VCaP (cell line): Measurements from ENCODE around the gene KMT2B.
A peak's percentile ranks its signal among the peaks of the same experiment; 100 is the strongest.

Source experiments
- H3K27ac ChIP-seq: fragments of 450-650 bp; 2 replicates; pipeline ENCODE4 v1.5.1; 2017
- TF ChIP-seq, protein P1 (sequence below): fragments of 450-650 bp; conservative IDR thresholded peaks from 2 replicates; pipeline ENCODE4 v1.5.1; 2017; ENCODE audit warnings: mild to moderate bottlenecking, moderate library complexity

The KMT2B gene

GRCh38 chr19:35731779-35732405, 14.1 kb downstream of the KMT2B start:
- no peak overlapping the region for H3K27ac ChIP-seq
- TF ChIP-seq, protein P1, sequence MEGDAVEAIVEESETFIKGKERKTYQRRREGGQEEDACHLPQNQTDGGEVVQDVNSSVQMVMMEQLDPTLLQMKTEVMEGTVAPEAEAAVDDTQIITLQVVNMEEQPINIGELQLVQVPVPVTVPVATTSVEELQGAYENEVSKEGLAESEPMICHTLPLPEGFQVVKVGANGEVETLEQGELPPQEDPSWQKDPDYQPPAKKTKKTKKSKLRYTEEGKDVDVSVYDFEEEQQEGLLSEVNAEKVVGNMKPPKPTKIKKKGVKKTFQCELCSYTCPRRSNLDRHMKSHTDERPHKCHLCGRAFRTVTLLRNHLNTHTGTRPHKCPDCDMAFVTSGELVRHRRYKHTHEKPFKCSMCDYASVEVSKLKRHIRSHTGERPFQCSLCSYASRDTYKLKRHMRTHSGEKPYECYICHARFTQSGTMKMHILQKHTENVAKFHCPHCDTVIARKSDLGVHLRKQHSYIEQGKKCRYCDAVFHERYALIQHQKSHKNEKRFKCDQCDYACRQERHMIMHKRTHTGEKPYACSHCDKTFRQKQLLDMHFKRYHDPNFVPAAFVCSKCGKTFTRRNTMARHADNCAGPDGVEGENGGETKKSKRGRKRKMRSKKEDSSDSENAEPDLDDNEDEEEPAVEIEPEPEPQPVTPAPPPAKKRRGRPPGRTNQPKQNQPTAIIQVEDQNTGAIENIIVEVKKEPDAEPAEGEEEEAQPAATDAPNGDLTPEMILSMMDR = no peak

DNA sequence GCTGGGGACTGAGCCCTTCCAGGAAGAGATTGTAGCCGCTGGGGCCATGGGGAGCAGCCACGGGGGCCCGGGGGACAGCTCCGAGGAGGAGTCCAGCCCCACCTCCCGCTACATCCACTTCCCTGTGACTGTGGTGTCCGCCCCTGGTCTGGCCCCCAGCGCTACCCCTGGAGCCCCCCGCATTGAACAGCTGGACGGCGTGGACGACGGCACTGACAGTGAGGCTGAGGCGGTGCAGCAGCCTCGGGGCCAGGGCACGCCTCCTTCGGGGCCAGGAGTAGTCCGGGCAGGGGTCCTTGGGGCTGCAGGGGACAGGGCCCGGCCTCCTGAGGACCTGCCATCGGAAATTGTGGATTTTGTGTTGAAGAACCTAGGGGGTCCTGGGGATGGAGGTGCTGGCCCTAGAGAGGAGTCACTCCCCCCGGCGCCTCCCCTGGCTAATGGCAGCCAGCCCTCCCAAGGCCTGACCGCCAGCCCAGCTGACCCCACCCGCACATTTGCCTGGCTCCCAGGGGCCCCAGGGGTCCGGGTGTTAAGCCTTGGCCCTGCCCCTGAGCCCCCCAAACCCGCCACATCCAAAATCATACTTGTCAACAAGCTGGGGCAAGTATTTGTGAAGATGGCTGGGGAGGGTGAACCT, 14.9 kb downstream of the KMT2B start:
- no peak overlapping the region for H3K27ac ChIP-seq
- TF ChIP-seq, protein P1 = no peak

DNA sequence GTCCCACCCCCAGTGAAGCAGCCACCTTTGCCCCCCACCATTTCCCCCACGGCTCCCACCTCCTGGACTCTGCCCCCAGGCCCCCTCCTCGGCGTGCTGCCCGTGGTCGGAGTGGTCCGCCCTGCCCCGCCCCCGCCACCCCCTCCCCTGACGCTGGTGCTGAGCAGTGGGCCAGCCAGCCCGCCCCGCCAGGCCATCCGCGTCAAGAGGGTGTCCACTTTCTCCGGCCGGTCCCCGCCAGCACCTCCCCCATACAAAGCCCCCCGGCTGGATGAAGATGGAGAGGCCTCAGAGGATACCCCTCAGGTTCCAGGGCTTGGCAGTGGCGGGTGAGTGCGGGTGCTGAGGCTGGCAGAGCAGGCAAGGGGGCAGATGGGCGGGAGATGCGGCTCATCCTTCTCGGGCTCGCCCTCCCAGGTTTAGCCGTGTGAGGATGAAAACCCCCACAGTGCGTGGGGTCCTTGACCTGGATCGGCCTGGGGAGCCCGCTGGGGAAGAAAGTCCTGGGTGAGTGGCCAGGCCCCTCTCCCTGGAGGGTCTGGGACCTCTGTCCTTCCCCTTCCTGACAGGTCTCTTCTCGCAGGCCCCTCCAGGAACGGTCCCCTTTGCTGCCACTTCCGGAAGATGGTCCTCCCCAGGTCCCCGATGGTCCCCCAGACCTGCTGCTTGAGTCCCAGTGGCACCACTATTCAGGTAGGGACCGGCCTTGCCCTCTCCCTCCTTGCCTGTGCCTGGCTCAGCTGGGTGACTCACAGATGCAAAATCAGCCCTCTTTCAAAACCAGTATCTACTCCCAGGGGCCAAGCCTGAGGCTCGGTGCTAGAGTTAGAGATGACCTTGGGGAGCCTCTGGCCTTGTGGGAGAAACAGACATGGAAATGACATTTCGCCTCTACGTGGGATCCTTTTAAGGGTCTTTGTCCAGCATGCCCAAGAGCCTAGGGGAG, 15.7 kb downstream of the KMT2B start:
- H3K27ac ChIP-seq = no peak overlapping the region
- TF ChIP-seq, protein P1 = no peak

DNA sequence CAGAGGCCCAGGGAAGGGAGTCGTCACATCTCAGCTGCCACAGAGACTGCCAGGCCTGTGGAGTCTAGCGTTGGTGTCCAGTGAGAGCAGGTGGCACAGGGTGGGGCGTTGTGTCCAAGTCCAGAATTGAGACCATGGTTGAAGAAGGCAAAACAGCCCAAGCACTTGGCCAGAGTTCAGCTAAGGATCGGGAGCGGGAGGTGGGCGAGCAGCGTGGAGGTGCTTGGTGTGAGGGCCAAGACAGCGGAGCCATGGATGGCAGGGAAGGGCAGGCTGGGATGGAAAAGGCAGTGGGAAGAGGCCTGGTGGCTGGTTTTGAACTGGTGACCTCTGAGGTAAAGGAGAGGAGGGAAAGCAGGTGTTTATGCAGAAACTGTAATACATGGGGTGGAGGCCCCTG, 16.5 kb downstream of the KMT2B start:
- TF ChIP-seq, protein P1 = no peak
- H3K27ac ChIP-seq = no peak overlapping the region

DNA sequence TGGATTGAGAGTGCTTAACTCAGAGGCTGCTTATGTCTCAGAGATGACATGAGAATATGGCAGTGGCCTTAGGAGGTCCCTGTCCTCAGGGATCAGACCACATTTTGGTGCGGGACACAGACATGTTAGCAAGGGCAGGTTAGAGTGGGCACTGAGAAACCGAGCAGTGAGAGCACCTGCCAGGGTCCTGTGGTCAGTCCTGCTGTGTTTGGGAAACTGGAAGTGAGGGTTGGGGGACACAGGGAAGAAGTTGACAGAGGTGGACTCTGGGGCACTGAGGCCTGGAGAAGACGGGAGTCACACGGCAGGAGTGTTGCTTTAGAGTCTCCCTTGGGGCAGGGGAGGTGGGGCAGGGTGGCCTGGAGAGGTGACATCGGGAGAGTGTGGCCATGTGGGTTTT, 17.1 kb downstream of the KMT2B start:
- TF ChIP-seq, protein P1 = no peak
- no peak overlapping the region for H3K27ac ChIP-seq

DNA sequence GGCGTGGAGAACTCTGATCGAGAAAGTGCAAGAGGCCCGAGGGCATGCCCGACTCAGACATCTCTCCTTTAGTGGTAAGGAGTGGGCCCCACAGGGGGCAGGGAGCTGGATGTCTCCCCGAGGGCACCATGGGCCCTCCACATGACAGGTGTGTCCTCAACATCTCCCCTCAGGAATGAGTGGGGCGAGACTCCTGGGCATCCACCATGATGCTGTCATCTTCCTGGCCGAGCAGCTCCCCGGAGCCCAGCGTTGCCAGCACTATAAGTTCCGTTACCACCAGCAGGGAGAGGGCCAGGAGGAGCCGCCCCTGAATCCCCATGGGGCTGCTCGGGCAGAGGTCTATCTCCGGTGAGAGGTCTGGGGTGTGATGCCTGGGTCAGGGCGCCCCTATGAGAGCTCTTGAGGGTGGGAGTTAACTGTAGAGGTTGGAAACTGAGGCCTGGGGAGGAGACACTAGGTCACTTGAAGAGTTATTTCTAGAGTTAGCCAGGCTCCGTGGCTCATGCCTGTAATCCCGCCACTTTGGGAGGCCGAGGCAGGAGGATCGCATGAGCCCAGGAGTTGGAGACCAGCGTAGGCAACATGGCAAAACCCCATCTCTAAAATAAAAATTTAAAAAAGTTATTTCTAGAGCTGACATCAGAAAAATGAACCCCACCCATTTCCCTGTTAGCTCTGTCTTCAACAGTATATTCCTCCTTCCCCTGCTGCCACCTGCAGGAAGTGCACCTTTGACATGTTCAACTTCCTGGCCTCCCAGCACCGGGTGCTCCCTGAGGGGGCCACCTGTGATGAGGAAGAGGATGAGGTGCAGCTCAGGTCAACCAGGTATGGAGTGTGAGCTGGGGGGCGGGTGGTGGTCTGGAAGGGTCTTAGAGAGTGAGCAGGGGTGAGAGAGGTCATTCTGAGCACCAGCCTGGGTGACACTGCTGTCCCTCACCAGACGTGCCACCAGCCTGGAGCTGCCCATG, 19.4 kb downstream of the KMT2B start:
- TF ChIP-seq, protein P1 = peak; percentile 40
- no peak overlapping the region for H3K27ac ChIP-seq
